RPMI7951 (cell line): ENCODE data around the gene UBE2E2. TPM values are rescaled to one million over a fixed set of nuclear protein-coding genes. Genes with fewer than 3 reads are reported as not detected.
A peak's percentile ranks its signal among the peaks of the same experiment; 100 is the strongest.

Source experiments
- DNase-seq: peaks from one replicate; pipeline ENCODE4 v3.0.0-alpha.2; 2012; ENCODE audit warnings: low read depth
- total RNA-seq: library from RNA; depleted of rRNA; stranded (reverse); fragments of >200 nt; shearing (Covaris generic); gene quantifications from 2 replicates; pipeline ENCODE4 v1.2.3, GENCODE V29; 2014

Gene UBE2E2
- total RNA-seq, 1 experiment from 2014 or later = 91.9 TPM

- DNase-seq = no peak
Observed at GRCh38 chr3:23480329-23480714, 277.2 kb downstream of the UBE2E2 start.

- DNase-seq = no peak
Observed at GRCh38 chr3:23481011-23481615, 278.0 kb downstream of the UBE2E2 start.

DNA sequence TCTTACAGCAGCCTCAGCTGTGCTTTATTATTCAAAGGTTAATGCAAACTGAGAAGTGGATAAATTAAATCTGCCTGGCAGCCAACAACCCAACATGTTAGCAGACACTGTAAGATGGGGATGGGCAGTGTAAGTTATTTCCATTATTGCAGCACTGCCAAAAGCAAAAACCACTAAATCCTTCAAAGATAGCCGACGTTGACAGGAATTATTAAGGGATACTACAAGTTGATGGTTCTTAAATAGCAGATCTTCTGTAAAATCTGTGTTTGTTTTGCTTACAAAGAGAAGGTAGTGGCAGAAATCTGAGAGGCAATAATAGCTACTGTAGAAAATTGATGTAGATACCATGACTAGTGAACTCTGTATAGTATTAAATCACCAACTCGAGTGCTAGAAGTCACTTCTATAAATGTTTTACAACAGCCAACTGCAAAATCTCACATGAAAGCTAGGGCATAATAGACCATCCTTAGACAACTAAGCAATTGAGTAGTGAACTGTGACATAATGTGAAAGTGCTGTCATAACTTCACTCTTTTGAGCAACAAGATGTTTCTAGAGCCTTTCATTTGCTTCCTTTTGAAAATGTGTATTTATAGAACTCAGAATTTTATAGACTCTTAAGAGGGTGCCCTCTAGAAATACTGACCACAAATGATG, 278.6 kb downstream of the UBE2E2 start:
- no peak for DNase-seq

GRCh38 chr3:23484386-23484785, 281.3 kb downstream of the UBE2E2 start:
- DNase-seq = no peak

GRCh38 chr3:23485922-23486321, 282.8 kb downstream of the UBE2E2 start:
- DNase-seq = no peak

DNA sequence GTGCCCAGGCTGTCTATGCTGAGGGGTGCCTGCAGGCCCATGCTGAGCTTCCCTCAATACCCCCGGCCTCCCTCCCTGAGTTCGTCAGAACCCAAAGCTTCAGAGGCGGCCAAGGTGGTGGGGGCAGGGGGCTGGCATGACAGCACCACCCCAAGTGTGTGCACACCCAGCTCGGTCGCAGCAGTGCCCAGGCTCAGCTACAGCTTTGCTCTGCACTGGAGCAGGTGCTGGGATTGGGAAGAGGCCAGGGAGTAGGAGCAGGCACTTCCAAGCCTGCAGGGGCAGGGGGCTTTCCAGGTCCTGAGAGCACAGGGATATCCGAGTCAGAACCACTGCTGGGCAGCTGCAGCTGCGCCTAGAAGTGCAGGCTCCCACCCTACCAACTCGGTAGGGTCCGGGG, 283.9 kb downstream of the UBE2E2 start:
- DNase-seq = no peak

- no peak for DNase-seq
Observed at GRCh38 chr3:23488618-23489017, 285.5 kb downstream of the UBE2E2 start.

DNA sequence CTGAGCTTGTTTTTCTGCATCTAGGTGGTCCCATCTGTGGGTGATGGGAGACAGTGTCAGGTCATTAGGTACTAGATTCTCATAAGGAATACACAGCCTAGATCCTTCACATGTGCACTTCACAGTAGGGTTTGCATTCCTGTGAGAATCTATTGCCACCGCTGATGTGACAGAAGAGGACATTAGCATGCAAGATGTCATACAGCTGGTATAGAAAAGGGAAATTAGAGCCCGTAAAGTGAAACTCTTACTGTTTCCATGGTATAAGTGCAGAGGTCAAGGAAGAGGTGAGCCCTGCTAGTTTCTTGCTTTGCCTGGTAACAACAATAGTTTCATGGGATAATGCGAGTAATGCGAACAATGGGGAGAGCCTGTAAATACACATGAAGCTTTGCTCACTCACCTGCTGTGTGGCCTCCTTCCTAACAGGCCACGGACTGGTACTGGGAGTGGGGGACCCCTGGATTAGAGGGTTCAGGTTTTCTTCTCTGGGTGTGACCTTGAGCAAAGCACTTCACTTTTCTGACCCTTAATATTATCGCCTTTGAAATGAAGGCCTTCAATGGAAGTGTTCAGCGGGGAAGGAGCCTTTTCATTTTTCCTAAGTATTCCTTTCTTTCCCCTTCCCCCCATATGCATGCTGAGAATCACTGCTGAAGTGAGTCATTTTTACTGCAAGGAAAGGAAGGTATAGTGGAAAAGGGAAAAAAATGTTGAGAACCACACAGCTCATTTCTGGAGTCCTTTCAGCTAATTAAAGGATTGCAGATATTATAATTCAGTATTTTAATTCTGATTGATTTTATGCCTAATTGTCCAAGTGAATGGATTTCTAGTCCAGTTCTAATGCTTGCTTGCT, 286.4 kb downstream of the UBE2E2 start:
- DNase-seq = peak; percentile 20

DNA sequence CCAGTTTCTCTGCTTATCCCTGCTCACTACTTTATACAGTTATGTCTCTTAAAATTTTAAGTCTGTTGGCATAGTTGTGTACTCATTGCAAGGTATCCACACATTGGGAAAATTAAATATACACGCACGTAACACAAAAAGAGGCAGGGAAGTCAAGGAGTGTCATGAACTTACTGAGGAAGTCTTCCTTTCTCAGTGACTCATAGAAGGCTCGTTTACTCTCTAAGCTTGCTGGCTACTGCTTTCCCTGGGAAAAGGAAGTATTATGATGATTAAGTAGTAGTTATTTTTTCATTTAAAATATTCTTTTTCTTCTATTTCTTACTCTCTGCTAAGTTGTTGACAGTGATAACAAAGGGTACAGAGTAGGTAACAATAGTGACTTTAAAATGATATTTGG, 287.3 kb downstream of the UBE2E2 start:
- DNase-seq = peak; percentile 56

DNA sequence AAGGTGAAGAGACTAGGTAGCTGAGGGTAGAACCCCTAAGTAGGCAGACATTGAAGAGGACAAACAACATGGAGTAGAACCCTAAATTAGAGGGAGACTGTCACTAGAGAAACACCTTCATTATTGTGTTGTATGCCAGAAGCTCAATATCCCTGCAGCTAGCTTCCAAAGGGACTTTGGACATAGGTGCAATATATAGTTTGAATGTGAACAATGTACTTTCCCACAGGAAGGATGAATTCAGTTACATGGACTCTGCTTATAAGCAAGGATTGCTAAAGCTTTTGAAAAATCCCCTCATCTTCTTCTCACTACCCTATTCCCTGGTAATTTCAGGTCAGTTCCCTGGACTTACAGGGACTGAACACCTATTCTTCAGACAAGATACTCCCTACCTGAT, 288.9 kb downstream of the UBE2E2 start:
- DNase-seq = no peak

DNA sequence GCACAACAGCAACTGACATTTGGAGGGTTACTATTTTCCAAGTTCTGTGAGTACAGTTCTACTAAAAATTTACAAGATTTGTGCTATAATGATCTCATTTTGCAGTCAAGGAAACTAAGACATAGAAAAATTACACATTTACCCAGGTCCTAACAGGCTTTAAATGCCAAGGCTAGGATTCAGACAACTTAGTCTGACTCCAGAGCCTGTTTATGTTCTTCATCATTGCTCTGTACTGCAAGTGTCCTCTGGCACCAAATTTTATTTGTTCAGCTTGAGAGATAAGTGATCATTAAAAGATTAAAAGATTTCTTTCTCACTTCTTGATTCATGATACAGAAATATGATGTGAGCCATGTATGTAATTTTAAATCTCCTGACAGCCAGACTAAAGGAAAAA, 290.8 kb downstream of the UBE2E2 start:
- no peak for DNase-seq

DNA sequence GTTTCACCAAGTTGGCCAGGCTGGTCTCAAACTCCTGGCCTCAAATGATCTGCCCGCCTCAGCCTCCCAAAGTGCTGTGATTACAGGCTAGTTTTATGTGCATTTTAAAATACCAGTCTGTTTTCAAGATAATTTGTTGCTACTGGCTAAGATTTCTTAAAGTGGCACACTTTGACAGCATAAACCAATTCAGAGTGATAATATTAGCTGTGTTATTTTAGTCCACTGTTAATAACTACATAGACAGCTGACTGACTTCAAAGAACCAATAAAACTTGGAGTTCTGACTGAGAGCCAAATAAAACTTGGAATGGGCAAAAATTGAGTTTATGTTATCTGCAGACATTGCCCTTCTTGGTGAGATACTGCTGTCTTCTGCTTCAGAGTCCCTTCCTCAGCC, 291.8 kb downstream of the UBE2E2 start:
- no peak for DNase-seq

DNA sequence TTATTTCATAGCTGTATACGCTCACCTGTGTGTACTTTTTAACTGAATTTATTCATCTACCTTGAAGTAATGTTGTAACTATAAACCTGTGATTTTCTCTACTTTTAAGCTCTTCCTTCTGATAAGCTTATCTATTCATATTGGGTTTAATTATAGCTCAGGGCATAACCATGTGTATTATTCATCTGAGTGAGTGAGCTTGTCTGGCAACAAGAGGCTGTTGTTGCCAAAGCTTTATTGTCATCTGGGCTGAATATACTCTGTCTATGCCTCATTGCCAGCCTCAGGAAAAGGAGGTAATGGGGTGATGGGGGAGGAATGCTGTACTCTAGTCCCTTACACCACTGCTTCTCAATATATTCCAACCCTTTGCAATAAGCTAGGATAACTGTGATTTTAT, 292.4 kb downstream of the UBE2E2 start:
- DNase-seq = peak; percentile 56

- no peak for DNase-seq
Observed at GRCh38 chr3:23496165-23496564, 293.0 kb downstream of the UBE2E2 start.

DNA sequence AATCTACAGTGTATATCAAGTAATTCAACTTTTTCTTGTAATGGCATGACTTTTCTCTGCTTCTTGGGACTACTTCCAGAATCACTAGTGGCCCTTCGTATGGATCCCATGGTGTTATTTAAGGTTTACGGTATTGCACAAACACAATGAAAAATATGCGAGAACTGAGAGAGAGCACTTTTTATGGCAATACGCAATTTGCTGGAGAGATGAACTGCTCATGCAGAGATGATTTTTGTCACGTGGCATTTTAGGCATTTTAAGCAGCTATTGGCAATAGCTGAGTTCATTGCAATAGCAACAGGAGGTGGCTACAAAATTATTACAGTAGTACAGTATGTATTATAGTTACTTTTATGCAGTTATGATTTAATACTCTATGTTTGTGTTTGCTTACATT, 294.0 kb downstream of the UBE2E2 start:
- no peak for DNase-seq

GRCh38 chr3:23501201-23501802, 298.2 kb downstream of the UBE2E2 start:
- DNase-seq = peak; percentile 69

DNA sequence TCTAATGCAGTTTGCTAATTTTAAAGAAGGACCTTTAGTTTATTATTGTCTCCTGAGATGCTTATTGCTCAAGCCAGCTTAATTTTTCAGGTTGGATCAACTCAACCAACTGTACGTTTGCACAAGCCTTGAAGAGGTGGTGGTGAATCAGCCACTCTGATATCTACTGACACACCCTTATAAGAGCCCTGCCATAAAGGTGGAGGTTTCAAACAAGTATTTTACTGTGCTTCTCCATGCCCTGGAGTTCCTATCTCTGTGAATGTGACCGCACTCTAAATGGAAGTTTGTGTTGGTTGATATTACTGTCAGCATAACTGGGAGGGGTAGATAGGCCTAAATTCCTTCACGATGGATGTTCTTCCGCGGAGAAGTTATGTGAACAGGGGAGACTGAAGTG, 305.3 kb downstream of the UBE2E2 start:
- DNase-seq = no peak

DNA sequence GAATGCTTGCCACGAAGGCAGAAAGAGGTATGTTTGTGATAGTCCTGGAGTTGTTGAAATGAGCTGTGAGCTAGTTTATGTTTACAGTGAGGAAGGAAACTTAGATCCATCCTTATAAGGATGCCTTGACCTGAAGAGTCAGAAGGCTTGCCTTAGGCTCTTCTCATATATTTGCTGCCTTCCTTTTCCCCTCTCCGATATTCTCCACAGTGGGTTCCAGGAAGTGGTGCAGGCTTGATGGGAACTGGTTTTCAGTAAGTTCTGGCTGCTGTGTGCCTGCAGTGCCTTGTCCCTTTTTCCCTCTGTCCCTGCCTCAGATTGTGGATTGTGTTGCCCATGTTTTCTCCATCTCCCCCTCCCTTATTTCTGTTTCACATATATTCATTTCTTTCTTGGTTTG, 315.3 kb downstream of the UBE2E2 start:
- DNase-seq = no peak

DNA sequence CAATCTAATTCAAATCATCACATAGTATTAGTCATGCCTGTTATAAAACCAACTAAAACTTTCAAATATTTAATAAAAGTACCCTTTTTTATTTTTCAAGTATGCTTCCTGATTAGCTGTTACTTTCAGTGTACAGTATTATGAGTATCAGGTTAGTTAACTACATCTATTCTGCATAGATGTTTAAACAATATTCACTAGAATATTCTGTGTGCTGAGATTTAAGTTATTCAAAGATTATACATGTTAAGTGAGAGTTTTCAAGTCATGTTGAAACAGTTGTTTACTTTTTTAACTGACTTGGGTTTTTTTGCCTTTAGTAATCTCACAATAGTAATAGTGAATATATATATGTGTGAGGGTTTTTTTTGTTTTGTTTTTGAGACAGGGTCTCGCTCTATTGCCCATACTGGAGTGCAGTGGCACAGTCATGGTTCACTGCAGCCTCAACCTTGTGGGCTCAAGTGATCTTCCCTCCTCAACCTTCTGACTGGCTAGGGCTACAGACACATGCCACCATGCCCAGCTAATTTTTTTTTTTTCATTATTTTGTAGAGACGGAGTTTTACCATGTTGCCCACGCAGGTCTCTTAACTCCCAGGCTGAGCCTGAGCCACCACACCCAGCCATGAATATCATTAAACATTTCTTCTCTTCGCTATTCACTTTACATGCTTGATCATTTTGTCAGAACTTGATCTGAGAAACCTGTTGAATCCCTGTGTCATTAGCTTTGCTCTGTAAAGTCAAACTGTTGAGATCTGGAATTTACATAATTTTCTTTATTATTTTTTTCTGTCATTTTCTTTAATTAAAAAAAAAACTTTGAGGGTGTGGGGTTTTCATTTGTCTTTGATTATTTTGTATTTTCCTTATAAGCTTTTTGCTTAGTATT, 316.4 kb downstream of the UBE2E2 start:
- no peak for DNase-seq

GRCh38 chr3:23527326-23527725, 324.2 kb downstream of the UBE2E2 start:
- DNase-seq = no peak

DNA sequence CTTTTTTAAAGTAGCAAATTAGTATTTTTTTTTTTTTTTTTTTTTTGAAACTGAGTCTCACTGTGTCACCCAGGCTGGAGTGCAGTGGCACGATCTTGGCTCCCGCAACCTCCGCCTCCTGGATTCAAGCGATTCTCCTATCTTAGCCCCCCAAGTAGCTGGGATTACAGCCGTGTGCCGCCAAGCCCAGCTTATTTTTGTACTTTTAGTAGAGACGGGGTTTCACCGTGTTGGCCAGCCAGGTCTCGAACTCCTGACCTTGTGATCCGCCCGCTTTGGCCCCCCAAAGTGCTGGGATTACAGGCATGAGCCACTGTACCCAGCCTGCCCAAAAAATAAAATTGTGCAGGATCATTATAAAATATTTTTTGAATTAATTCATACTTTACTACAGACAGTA, 330.5 kb downstream of the UBE2E2 start:
- no peak for DNase-seq

- no peak for DNase-seq
Observed at GRCh38 chr3:23533996-23534395, 330.9 kb downstream of the UBE2E2 start.
